SU-DHL-6 (cell line): Measurements from ENCODE around the gene VSTM2A.

ENCODE experiments used
- CTCF ChIP-seq: fragments of 200-600 bp; sonication (generic); IDR thresholded peaks from one replicate; pipeline ENCODE4 v1.5.1; 2017; ENCODE audit warnings: antibody characterized with exemption, mild to moderate bottlenecking, low read length, moderate library complexity; ENCODE audit not compliant: insufficient read depth, poor library complexity, severe bottlenecking
- EZH2phosphoT487 ChIP-seq: fragments of 200-600 bp; sonication (generic), shearing (Covaris generic); conservative IDR thresholded peaks from 2 replicates; pipeline ENCODE4 v1.6.1; 2018; ENCODE audit warnings: mild to moderate bottlenecking, antibody characterized with exemption, low read length, moderate library complexity, mixed read lengths

- TF ChIP-seq CTCF = no peak
- no peak for TF ChIP-seq EZH2phosphoT487
Measured at GRCh38 chr7:54541669-54542625, at the start of gene VSTM2A.
